Caco-2 (cell line): Measurements from ENCODE around the gene KCNG4. TPM values are rescaled to one million over a fixed set of nuclear protein-coding genes. Genes with fewer than 3 reads are reported as not detected.

Source experiments
- BruUV-seq: library from RNA; stranded (reverse); fragments of 400-500 nt; replicated peaks from 2 replicates; lab custom pipeline; 2021; lab: Mats Ljungman, UMichigan
- CTCF ChIA-PET: fragments of 300-600 bp; sonication (Branson Sonifier 250); formaldehyde crosslinking; loops from one replicate; lab custom pipeline; 2022; ENCODE audit warnings: antibody characterized with exemption; lab: Charles Lee
- POLR2A ChIA-PET: fragments of 300-600 bp; sonication (Branson Sonifier 250); formaldehyde crosslinking; loops from one replicate; lab custom pipeline; 2022; ENCODE audit warnings: antibody characterized with exemption; lab: Charles Lee
- DNase-seq, 2 experiments: peaks; one replicate each; pipeline versions ENCODE4 v3.0.0 to v3.0.0-alpha.2; 2020 to 2022
- H3K27me3 ChIP-seq: replicated peaks from 2 replicates; pipeline ENCODE4 v1.6.0; 2011; ENCODE audit warnings: low read length; ENCODE audit not compliant: control insufficient read depth, insufficient read depth
- H3K36me3 ChIP-seq: 2 replicates; pipeline ENCODE4 v1.5.1; 2011; ENCODE audit warnings: low read length; ENCODE audit not compliant: control insufficient read depth, insufficient read depth
- H3K4me1 ChIP-seq: fragments of 250-450 bp; sonication (Bioruptor Pico); 2 replicates; pipeline ENCODE4 v1.5.1; 2020; ENCODE audit warnings: mild to moderate bottlenecking
- H3K4me3 ChIP-seq: 2 replicates; pipeline ENCODE4 v1.5.1; 2011; ENCODE audit warnings: low read depth, mild to moderate bottlenecking, control low read depth, low read length
- H3K9me3 ChIP-seq: fragments of 250-450 bp; sonication (Bioruptor Pico); 2 replicates; pipeline ENCODE4 v1.5.1; 2020; ENCODE audit warnings: mild to moderate bottlenecking, moderate library complexity
- H3K27ac Mint-ChIP-seq: one replicate; pipeline ENCODE4 v1.8.0; 2022; ENCODE audit warnings: mixed read lengths; ENCODE audit not compliant: unreplicated experiment
- H3K27me3 Mint-ChIP-seq: one replicate; pipeline ENCODE4 v1.8.0; 2022; ENCODE audit warnings: mixed read lengths; ENCODE audit not compliant: insufficient read depth, unreplicated experiment
- H3K36me3 Mint-ChIP-seq: one replicate; pipeline ENCODE4 v1.8.0; 2022; ENCODE audit warnings: mild to moderate bottlenecking, mixed read lengths; ENCODE audit not compliant: insufficient read depth, unreplicated experiment
- H3K4me1 Mint-ChIP-seq: one replicate; pipeline ENCODE4 v1.8.0; 2022; ENCODE audit warnings: low read depth, mixed read lengths; ENCODE audit not compliant: unreplicated experiment
- H3K4me3 Mint-ChIP-seq: one replicate; pipeline ENCODE4 v1.8.0; 2022; ENCODE audit warnings: mild to moderate bottlenecking, moderate library complexity, mixed read lengths; ENCODE audit not compliant: unreplicated experiment
- H3K9me3 Mint-ChIP-seq: one replicate; pipeline ENCODE4 v1.8.0; 2022; ENCODE audit warnings: mixed read lengths; ENCODE audit not compliant: unreplicated experiment
- intact Hi-C: fragments of 100-400 bp; cut with micrococcal nuclease; formaldehyde crosslinking; loops from one replicate; pipeline ENCODE4 v1.10.0; 2022; ENCODE audit not compliant: unreplicated experiment
- total RNA-seq: library from RNA; stranded (reverse); gene quantifications from 2 replicates; pipeline ENCODE4 v1.2.3, GENCODE V29; 2022
- TF ChIP-seq, protein P1 (sequence below), 2 experiments: fragments of 200-600 bp in 1 of 2; IDR thresholded peaks; 1 replicate in 1 of 2; 2 replicates in 1 of 2; pipeline versions ENCODE4 v1.5.1 to v1.8.0; 2011 to 2022; ENCODE audit warnings: antibody characterized with exemption in 1 of 2, control low read depth in 1 of 2, inconsistent platforms in 1 of 2, low read depth in 1 of 2, low read length in 1 of 2, mild to moderate bottlenecking in 1 of 2, moderate library complexity in 1 of 2; ENCODE audit not compliant: insufficient read depth in 1 of 2, severe bottlenecking in 1 of 2, unreplicated experiment in 1 of 2

Gene KCNG4
- total RNA-seq, 1 experiment from 2014 or later = not detected

DNA sequence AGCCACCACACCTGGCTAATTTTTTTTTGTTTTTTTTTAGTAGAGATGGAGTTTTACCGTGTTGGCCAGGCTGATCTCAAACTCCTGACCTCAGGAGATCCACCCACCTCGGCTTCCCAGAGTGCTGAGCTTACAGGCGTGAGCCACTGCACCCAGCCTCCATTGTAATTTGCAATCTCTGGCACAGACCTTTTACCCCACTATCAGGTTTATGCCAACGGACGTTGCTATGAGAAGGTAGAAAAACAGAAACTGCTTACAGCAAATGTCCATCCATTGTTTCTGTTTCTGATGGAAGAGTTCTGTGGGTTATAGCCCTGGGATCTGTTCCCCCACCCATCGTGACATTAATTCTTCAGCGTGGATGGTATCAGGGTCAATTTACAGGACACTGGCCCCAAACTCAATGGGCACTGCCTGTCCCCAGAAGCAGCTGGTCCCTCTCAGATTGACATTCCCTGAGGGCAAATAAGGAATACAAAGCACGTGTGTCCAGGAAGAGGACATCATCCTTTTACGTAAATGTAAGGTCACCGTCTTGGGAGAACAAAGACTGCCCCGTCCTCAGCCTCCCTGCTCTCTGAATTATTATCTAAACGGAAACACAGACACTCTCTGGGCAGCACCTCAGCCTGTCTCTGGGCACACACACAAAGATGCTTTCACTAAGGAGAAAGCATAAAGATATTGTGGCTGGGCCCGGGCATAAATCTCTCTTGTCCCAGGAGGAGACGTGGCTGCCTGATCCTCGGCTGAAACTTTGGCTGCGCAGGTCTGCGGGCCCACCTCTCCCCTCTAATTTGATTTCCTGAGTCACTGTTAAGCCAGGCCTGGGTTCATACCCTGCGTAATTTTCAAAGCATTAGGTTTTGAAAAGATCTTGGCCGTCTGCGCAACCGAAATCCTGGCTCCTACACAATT, 5.2 kb downstream of the KCNG4 start:
- no peaks in the 10 kb centered on the region for H3K4me1 ChIP-seq
- ChIA-PET POLR2A (no interaction called here), CTCF (no interaction called here)
- H3K9me3 Mint-ChIP-seq = no peaks in the 10 kb centered on the region
- no peak overlapping the region for H3K27ac Mint-ChIP-seq
- no peaks in the 10 kb centered on the region for H3K36me3 Mint-ChIP-seq
- H3K9me3 ChIP-seq = no peaks in the 10 kb centered on the region
- H3K27me3 Mint-ChIP-seq = peaks cover 27% of the 10 kb centered on the region
- H3K27me3 ChIP-seq = no peaks in the 10 kb centered on the region
- DNase-seq = no peak
- no peak overlapping the region for H3K4me3 ChIP-seq
- no peaks in the 10 kb centered on the region for H3K36me3 ChIP-seq
- no peaks in the 10 kb centered on the region for H3K4me1 Mint-ChIP-seq
- intact Hi-C loops = no loop called here
- BruUV-seq = no TSS peak
- H3K4me3 Mint-ChIP-seq = no peak overlapping the region
- TF ChIP-seq, protein P1, sequence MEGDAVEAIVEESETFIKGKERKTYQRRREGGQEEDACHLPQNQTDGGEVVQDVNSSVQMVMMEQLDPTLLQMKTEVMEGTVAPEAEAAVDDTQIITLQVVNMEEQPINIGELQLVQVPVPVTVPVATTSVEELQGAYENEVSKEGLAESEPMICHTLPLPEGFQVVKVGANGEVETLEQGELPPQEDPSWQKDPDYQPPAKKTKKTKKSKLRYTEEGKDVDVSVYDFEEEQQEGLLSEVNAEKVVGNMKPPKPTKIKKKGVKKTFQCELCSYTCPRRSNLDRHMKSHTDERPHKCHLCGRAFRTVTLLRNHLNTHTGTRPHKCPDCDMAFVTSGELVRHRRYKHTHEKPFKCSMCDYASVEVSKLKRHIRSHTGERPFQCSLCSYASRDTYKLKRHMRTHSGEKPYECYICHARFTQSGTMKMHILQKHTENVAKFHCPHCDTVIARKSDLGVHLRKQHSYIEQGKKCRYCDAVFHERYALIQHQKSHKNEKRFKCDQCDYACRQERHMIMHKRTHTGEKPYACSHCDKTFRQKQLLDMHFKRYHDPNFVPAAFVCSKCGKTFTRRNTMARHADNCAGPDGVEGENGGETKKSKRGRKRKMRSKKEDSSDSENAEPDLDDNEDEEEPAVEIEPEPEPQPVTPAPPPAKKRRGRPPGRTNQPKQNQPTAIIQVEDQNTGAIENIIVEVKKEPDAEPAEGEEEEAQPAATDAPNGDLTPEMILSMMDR (IDR thresholded peaks at IDR 0.05; ENCODE audit: insufficient read depth in 1 of 2, low read depth in 1 of 2, low read length in 1 of 2, severe bottlenecking in 1 of 2, unreplicated experiment in 1 of 2) = no peak

DNA sequence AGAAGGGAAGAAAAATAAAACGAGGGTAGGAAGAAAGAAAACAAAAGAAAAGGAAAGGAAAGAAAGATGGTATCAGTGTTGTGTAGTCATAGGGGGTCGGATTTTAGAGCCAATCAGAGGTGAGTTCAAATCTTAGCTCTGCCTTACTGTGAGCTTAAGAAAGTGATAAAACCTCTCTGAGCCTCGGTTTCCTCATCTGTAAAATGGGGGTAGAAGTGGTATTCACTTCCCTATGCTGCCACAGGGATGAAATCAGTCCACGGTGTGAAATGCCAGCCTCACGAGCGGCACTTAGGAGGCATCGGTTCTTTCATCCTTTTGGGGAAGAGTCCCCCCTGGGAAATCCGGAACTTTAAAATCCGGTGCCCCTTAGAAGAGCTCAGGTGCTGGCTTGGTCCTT, 6.1 kb downstream of the KCNG4 start:
- Mint-ChIP-seq H3K27ac (no peak overlapping the region), H3K9me3 (no peaks in the 10 kb centered on the region), H3K4me3 (no peak overlapping the region), H3K27me3 (peaks cover 19% of the 10 kb centered on the region), H3K4me1 (no peaks in the 10 kb centered on the region), H3K36me3 (no peaks in the 10 kb centered on the region)
- POLR2A ChIA-PET = no interaction called here
- BruUV-seq = no TSS peak
- TF ChIP-seq, protein P1 (IDR thresholded peaks at IDR 0.05; ENCODE audit: insufficient read depth in 1 of 2, low read depth in 1 of 2, low read length in 1 of 2, severe bottlenecking in 1 of 2, unreplicated experiment in 1 of 2) = no peak
- Histone ChIP-seq H3K4me1 (no peaks in the 10 kb centered on the region), H3K4me3 (no peak overlapping the region), H3K27me3 (no peaks in the 10 kb centered on the region), H3K36me3 (no peaks in the 10 kb centered on the region), H3K9me3 (no peaks in the 10 kb centered on the region)
- CTCF ChIA-PET = no interaction called here
- DNase-seq = no peak
- intact Hi-C loops = no loop called here

DNA sequence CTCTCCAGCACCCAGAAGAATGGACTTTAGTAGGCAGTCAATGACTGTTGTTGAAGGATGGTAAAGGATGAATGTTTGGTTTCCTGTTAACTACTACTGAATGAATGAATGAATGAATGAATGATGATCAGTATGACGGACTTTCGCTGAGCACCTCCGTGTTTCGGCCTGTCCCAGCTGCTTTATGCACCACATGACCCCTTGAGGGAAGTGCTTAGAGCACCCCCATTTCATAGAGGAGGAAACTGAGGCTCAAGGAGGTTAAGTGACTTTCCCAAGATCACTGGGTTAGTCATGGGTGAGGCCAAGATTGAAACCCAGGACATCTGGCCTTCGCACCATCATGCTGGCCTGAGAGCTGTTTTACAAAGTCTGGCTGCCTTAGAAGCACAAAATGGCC, 6.8 kb downstream of the KCNG4 start:
- Mint-ChIP-seq H3K9me3 (no peaks in the 10 kb centered on the region), H3K36me3 (no peaks in the 10 kb centered on the region), H3K27ac (no peak overlapping the region), H3K27me3 (peaks cover 19% of the 10 kb centered on the region), H3K4me1 (no peaks in the 10 kb centered on the region), H3K4me3 (no peak overlapping the region)
- H3K9me3 ChIP-seq = no peaks in the 10 kb centered on the region
- no peaks in the 10 kb centered on the region for H3K36me3 ChIP-seq
- TF ChIP-seq, protein P1 (IDR thresholded peaks at IDR 0.05; ENCODE audit: insufficient read depth in 1 of 2, low read depth in 1 of 2, low read length in 1 of 2, severe bottlenecking in 1 of 2, unreplicated experiment in 1 of 2) = no peak
- no peaks in the 10 kb centered on the region; the same call in 1 of the 2 replicates for H3K4me1 ChIP-seq
- CTCF ChIA-PET = interaction anchor here (0.7 to 0.8 kb wide), 2 partner anchors 46 to 254 kb away, joined by 3 to 7 read pairs; partner anchors contain the start of gene TAF1C
- no peaks in the 10 kb centered on the region for H3K27me3 ChIP-seq
- BruUV-seq = no TSS peak
- DNase-seq = no peak
- POLR2A ChIA-PET = interaction anchor here (0.5 kb wide), 1 partner anchor 797 kb away, joined by 5 read pairs; no protein-coding TSS in a partner anchor
- H3K4me3 ChIP-seq = no peak overlapping the region
- intact Hi-C loops = no loop called here
